ENCODE measurements around the gene ACVRL1. TPM values are rescaled to one million over a fixed set of nuclear protein-coding genes. Genes with fewer than 3 reads are reported as not detected.
A peak's percentile ranks its signal among the peaks of the same experiment; 100 is the strongest.

Gene ACVRL1
- total RNA-seq, 2 donors from 2014 or later: not detected

DNA sequence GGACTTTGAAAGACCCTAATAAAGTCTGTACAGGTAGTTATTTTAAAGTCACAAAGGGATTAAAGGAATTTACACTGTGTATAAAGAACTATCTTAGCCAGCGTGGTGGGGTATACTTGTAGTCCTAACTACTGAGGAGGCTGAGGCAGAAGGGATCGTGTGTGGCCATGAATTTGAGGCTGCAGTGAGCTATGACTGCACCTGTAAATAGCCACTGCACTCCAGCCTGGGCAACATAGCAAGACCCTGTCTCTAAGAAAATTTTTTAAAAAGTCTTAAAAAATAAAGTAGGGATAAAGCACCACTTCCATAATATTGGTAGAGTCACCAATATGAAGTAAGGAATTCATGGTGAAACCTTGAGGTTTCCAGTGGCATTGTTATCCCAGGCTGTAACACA is 62.3 kb downstream of the ACVRL1 start:
- Mint-ChIP-seq H3K27me3 (no peaks in the 10 kb centered on the region), H3K4me3 (no peak overlapping the region), H3K4me1 (peaks cover 38% of the 10 kb centered on the region), H3K27ac (peak overlapping the region; percentile 27), H3K36me3 (ENCODE audit: low read depth) (peaks cover 3% of the 10 kb centered on the region)
- H3K9me3 ChIP-seq (ENCODE audit: control insufficient read depth, low read length, poor library complexity, severe bottlenecking): no peaks in the 10 kb centered on the region
- no peak for DNase-seq
- ATAC-seq: no peak

DNA sequence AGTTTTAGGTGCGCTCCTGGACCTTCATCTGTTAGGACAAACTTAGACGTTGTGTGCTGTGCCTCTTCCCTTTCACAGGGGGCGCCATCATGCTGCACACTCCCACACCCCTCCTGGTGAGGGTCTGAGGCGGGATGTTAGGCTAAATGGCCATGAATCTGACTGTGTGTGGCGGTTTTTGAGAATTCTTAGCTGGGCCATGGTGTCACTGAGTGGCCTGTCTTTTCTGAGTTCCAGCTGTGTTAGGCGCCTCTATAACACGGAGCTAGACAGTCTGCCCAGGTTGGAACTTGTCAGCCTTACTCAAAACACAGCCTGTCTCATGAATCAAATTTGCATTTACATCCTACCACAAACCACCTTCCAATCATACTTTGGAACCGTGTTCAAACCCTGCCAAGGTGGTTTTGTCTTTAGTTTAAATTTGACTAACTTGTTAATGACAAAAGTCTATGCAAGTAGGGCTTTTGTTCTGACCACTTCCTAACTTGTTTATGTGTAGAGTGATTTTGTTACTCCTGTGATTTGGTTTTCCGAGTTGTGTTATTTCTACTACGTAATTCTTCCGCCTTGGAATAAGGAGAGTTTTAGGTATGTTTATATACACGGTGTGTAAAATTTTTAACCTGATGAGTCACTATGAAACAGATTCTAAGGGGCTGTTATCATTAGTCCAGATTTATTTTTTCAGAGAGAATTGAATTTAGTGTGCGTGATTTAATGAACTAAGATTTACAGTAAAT is 63.8 kb downstream of the ACVRL1 start:
- Mint-ChIP-seq H3K27me3 (no peaks in the 10 kb centered on the region), H3K36me3 (ENCODE audit: low read depth) (peaks cover 3% of the 10 kb centered on the region), H3K4me1 (peaks cover 51% of the 10 kb centered on the region), H3K27ac (peak overlapping the region; percentile 93), H3K4me3 (peak overlapping the region; percentile 84)
- ATAC-seq (peak; percentile 80), DNase-seq (peak in 2 of 3 donors; percentile 17 to 18)
- no peaks in the 10 kb centered on the region for H3K9me3 ChIP-seq (ENCODE audit: control insufficient read depth, low read length, poor library complexity, severe bottlenecking)

DNA sequence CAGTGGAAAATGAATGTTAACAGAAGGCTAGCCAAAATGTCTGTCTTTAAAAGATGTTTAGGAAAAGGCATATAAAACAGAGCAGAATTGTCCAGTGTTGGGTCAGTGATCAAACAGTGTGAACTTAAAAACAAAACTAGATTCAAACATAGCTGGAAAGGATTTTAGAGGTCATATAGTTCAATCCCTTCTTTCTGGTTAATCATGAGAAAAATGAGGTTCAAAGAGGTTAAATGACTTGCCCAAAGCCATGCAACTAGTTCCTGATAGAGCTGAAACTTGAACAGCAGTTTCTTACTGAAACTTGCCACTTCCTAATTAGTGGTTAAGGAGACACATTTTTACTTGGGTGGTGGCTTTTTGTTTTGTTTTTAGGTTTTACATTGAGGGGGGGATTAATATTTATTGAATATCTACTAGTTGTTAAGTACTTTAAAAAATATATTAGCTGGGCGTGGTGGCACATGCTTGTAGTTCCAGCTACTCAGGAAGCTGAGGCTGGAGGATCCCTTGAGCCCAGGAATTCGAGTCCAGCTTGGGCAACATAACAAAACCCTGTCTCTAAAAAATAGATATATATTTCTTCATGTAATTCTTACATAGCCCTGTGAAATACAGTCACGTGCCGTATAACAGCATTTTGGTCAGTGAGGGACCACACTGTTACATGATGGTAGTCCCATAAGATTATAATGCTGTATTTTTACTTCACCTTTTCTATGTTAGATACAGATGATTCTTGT is 64.5 kb downstream of the ACVRL1 start:
- Mint-ChIP-seq H3K27me3 (no peaks in the 10 kb centered on the region), H3K27ac (peak overlapping the region; percentile 93), H3K4me3 (peak overlapping the region; percentile 84), H3K36me3 (ENCODE audit: low read depth) (peaks cover 6% of the 10 kb centered on the region), H3K4me1 (peaks cover 53% of the 10 kb centered on the region)
- DNase-seq: no peak
- no peaks in the 10 kb centered on the region for H3K9me3 ChIP-seq (ENCODE audit: control insufficient read depth, low read length, poor library complexity, severe bottlenecking)
- no peak for ATAC-seq

DNA sequence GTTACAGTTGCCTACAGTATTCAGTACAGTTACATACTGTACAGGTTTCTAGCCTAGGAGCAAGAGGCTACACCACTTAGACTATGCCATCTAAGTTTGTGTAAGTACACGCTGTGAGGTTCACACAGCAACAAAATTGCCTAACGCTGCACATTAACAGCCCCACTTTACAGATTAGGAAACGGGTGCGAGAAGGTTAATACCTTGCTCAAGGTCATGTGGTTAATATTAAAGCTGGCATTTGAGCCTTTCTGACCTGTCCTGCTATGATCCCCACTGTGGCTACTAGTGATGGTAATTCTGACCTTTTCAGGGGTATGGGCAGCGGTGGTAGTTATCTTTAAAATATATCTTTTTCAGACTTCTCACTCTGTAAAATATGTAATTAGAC is 65.1 kb downstream of the ACVRL1 start:
- Mint-ChIP-seq H3K27ac (peak overlapping the region; percentile 83), H3K4me1 (peaks cover 53% of the 10 kb centered on the region), H3K36me3 (ENCODE audit: low read depth) (peaks cover 6% of the 10 kb centered on the region), H3K4me3 (peak overlapping the region; percentile 69), H3K27me3 (no peaks in the 10 kb centered on the region)
- ATAC-seq: peak; percentile 9
- no peak for DNase-seq
- H3K9me3 ChIP-seq (ENCODE audit: control insufficient read depth, low read length, poor library complexity, severe bottlenecking): no peaks in the 10 kb centered on the region

DNA sequence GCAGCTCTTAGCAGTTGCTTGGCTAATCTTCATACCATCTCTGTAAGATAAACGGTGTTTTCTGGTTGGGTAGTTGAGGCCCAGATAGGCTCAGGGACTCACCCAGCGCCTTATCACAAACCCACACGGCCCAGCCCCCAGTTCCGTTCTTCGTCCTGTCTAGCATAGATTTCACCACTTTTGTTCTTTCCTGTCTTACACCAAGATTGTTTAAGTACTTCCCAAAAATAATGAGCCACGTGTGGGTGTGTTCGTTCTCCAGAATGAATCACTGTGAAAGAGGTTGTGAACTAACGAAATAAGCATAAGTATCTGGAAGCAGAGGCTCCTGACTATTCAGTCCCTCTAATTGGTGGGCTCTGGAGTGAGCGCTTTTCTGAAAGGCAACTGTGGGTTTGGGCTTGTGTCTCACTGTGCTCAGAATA is 65.6 kb downstream of the ACVRL1 start:
- no peaks in the 10 kb centered on the region for H3K9me3 ChIP-seq (ENCODE audit: control insufficient read depth, low read length, poor library complexity, severe bottlenecking)
- peak; percentile 81 for ATAC-seq
- Mint-ChIP-seq H3K4me3 (peak overlapping the region; percentile 69), H3K27ac (peak overlapping the region; percentile 83), H3K27me3 (no peaks in the 10 kb centered on the region), H3K36me3 (ENCODE audit: low read depth) (peaks cover 6% of the 10 kb centered on the region), H3K4me1 (peaks cover 53% of the 10 kb centered on the region)
- peak in 2 of 3 donors; percentile 16 to 32 for DNase-seq

Other genes starting within 250 kb of the ACVRL1 start
- under 1 TPM; 0.42 to 0.76 TPM for gene FIGNL2, start 58.8 kb upstream of the ACVRL1 start, total RNA-seq
- not detected for gene ANKRD33, start 19.4 kb upstream of the ACVRL1 start, total RNA-seq
- gene ACVR1B, start 44.2 kb downstream of the ACVRL1 start, total RNA-seq: 1 to 10 TPM; 6.5 to 8.7 TPM
- gene TAMALIN, start 99.4 kb downstream of the ACVRL1 start, total RNA-seq: 100 to 1,000 TPM; 491 to 562 TPM
- gene NR4A1, start 143.9 kb downstream of the ACVRL1 start, total RNA-seq: 100 to 1,000 TPM in 1 of 2 donors, 10 to 100 TPM in 1; 79.2 to 133 TPM
- 10 to 100 TPM; 22.0 to 30.2 TPM for gene ATG101, start 162.5 kb downstream of the ACVRL1 start, total RNA-seq
- not detected for gene SMIM41, start 172.2 kb downstream of the ACVRL1 start, total RNA-seq

Measured in T-helper 17 cell (primary cell).